Right lobe of liver (tissue), 4 donors: ENCODE results near the gene TEX47.

ENCODE experiments used
- CTCF ChIP-seq, 4 donors: fragments of 200-600 bp in 3 of 4; fragments of 450-650 bp in 1 of 4; IDR thresholded peaks; one replicate each; pipeline versions ENCODE4 v1.5.1 to v1.8.0; 2016 to 2022; ENCODE audit warnings: antibody characterized with exemption in 4 of 4, mild to moderate bottlenecking in 2 of 4
- POLR2A ChIP-seq: fragments of 450-650 bp; IDR thresholded peaks from one replicate; pipeline ENCODE4 v1.6.1; 2017; ENCODE audit warnings: antibody characterized with exemption, mild to moderate bottlenecking
- donor health status: DM: no; HTN: no; CAD: no.
- donor health status: DM: no; HTN: no; CAD: no.
- donor health status: DM: no; HTN: yes; CAD: no.

DNA sequence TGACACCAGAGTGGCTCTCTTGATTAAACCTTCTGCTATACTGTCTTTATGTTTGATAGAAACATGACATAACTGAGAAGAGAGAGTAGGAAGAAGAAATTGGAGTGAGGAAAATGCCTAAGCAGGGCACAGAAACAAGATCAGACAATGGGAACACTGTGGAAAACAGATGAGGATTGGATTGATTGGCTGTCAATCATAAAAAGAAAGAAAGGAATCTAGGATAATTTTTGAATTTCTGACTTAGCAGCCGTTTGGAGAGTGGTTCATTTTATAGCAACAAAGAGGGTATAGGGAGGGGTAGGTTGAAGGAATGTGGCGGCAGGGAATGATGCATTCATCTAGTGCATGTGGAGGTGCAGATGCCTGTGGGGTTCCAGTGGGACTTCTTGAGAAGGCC, 7.8 kb downstream of the TEX47 start:
- TF ChIP-seq CTCF (IDR thresholded peaks at IDR 0.05) (no peak), POLR2A (no peak)
